Limb (tissue), 2 donors: ENCODE measurements around the gene MIPOL1.

ENCODE experiments used
- DNase-seq, 2 donors: peaks; one replicate each; pipeline ENCODE4 v3.0.0-alpha.2; 2016; ENCODE audit errors: extremely low spot score in 2 of 2

Gene MIPOL1

DNA sequence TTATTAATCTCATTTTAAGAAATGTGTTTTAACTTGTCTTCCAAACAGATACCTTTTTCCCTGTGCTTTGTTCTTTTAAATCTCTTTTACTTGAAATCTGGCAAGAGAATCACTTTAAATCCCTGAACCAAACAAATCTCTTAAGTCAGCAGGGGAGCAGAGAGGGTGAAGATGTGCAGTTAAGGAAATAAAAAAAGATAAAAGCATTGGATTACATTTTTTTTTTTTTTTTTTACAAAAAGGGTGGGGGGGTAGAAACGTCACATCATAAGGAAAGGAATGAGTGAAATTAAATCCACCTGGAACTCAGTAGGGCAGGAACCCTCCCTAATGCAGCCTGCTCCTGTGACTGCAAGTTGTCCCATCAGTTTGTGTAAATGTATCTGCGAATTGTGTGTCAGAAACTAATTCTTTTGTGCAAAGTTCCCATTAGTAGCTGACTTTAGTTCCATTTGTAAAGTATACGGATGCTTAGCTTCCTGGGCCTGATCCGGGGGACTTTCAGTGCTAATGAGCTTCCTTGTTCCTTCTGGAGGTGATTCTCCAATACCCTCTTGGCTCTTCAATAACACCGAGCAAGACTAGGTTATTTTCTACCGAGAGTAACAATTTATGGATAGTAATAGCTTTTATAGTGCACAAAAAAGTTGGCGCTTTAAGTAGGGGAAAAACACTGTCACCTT lies 399.2 kb downstream of the MIPOL1 start:
- no peak for DNase-seq

- DNase-seq: no peak
Observed at GRCh38 chr14:37597538-37597913, 399.8 kb downstream of the MIPOL1 start.

- peak in 1 of 2 donors; percentile 57 for DNase-seq
Observed at GRCh38 chr14:37597914-37598746, 400.4 kb downstream of the MIPOL1 start.

GRCh38 chr14:37598747-37599506 lies 401.2 kb downstream of the MIPOL1 start:
- DNase-seq: no peak

DNA sequence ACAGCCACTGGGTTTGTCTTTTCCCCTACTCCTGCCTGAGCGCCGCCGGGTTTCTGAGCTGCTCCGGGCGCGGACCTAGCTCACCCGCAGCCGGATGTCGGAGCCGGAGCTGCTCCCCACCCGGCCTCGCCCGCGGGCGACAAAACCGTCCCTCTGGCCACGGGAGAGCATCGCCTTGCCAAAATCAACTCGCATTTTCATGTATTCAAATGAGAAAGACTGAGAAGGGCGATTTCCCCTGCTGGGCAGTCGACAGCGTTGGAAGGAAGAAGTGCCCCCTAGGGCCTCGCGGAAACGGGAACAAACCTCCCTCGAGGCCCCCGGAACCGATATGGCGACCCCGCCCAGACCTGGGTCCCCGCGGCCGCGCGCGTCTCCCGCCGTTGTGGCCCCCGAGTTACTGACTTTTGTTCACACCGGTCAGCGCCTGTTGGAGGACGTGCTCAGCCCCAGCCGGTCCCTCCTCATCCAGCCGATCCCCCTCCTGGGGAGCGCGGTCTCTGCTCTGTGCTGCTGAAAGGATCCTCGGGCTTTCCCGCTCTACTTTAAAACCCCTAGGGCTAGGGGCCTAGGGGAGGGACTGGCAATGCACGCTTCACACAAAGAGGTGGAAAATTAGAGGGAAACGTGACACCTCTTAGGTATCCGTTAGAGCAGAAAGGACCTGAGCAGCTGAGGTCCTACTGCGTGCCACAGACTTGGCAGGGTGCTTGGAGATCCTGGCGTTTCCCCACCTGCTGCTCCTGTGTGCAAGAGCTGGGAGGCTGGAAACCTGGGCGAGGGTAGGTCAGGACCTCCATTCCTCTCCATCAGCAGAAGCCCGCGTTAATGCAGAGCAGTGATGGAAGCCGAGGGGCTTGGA lies 402.0 kb downstream of the MIPOL1 start:
- DNase-seq: peak in 1 of 2 donors; percentile 58

- DNase-seq: no peak
Observed at GRCh38 chr14:37600880-37601741, 403.4 kb downstream of the MIPOL1 start.

GRCh38 chr14:37601865-37602264 lies 404.1 kb downstream of the MIPOL1 start:
- DNase-seq: no peak
